Activated CD4-positive, alpha-beta T cell treated with anti-CD3 and anti-CD28 coated beads, Interleukin-2, amount 10 ng/mL, durations not matched to agents 7 days and 5 days (primary cell): Measurements from ENCODE around the gene LFNG. TPM values are rescaled to one million over a fixed set of nuclear protein-coding genes. Genes with fewer than 3 reads are reported as not detected.

Experiments
- CTCF ChIA-PET: fragments of 350-600 bp; sonication (Branson Sonifier 250); formaldehyde crosslinking; loops from one replicate; lab custom pipeline; 2021; ENCODE audit warnings: antibody characterized with exemption; lab: Charles Lee
- POLR2A ChIA-PET: fragments of 350-600 bp; sonication (Branson Sonifier 250); formaldehyde crosslinking; loops from one replicate; lab custom pipeline; 2021; ENCODE audit warnings: antibody characterized with exemption; lab: Charles Lee
- DNase-seq: peaks from one replicate; pipeline ENCODE4 v3.0.0-alpha.2; 2020
- H3K27ac Mint-ChIP-seq: one replicate; pipeline ENCODE4 v1.8.0; 2021; ENCODE audit warnings: mild to moderate bottlenecking, moderate library complexity, mixed read lengths
- H3K27me3 Mint-ChIP-seq: one replicate; pipeline ENCODE4 v1.8.0; 2021; ENCODE audit warnings: mixed read lengths
- H3K36me3 Mint-ChIP-seq: one replicate; pipeline ENCODE4 v1.8.0; 2021; ENCODE audit warnings: low read depth, mixed read lengths
- H3K4me1 Mint-ChIP-seq: one replicate; pipeline ENCODE4 v1.8.0; 2021; ENCODE audit warnings: mixed read lengths
- H3K4me3 Mint-ChIP-seq: one replicate; pipeline ENCODE4 v1.8.0; 2021; ENCODE audit warnings: mild to moderate bottlenecking, moderate library complexity, mixed read lengths
- H3K9me3 Mint-ChIP-seq: one replicate; pipeline ENCODE4 v1.8.0; 2021; ENCODE audit warnings: mixed read lengths
- total RNA-seq, 2 experiments: library from RNA; stranded (reverse); gene quantifications; one replicate each; pipeline ENCODE4 v1.2.3, GENCODE V29; 2021

Gene LFNG
- total RNA-seq, 2 experiments from 2014 or later: 93.3 to 109 TPM

DNA sequence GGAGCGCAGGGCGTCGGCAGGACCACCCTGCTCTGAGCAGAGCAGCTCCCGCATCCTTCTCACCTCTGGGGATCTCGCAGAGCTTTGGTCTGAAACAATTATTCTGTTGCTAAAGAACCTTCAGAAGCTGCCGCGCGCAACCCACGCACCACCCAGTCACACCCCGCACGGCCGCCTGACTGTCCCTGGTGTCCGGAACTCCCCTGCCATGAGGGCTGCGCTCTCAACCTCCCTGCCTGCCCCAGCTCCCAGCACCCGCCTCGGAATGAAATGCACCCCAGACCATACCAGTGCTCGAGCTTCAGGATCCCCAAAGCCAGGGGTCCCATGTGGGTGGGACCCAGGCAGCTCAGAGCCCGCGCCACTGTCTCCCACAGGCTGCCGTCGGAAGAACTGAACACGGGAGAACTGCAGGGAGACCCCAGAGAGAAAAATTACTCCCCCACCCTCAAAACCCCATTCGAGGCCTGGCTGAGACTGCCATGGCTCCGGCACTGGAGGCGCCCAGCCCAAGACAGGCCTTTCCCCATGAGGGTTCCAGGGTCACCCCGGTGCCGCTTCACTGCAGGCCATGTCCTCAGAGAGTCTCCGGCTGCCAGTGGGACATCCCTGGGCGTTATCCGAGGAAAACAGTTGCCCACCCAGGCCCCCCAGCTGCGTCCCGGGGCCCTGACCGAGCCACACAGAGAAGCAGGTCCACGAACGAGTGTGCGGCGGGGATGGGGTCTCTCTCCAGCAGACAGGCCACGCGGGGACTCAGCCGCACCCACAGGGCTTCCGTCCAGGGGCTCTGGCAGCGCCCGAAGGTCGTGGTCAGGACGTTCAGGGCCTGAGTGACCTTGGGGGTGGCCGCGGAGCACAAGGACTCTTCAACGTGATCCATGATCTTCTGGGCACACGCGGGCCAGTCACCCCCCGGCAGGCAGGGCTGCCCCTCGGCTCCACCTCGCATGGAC, 23.6 kb downstream of the LFNG start:
- H3K27ac Mint-ChIP-seq: no peak overlapping the region
- H3K36me3 Mint-ChIP-seq: peaks cover 20% of the 10 kb centered on the region
- ChIA-PET POLR2A (no interaction called here), CTCF (no interaction called here)
- no peak for DNase-seq
- no peaks in the 10 kb centered on the region for H3K27me3 Mint-ChIP-seq
- no peaks in the 10 kb centered on the region for H3K4me1 Mint-ChIP-seq
- no peaks in the 10 kb centered on the region for H3K9me3 Mint-ChIP-seq
- no peak overlapping the region for H3K4me3 Mint-ChIP-seq

DNA sequence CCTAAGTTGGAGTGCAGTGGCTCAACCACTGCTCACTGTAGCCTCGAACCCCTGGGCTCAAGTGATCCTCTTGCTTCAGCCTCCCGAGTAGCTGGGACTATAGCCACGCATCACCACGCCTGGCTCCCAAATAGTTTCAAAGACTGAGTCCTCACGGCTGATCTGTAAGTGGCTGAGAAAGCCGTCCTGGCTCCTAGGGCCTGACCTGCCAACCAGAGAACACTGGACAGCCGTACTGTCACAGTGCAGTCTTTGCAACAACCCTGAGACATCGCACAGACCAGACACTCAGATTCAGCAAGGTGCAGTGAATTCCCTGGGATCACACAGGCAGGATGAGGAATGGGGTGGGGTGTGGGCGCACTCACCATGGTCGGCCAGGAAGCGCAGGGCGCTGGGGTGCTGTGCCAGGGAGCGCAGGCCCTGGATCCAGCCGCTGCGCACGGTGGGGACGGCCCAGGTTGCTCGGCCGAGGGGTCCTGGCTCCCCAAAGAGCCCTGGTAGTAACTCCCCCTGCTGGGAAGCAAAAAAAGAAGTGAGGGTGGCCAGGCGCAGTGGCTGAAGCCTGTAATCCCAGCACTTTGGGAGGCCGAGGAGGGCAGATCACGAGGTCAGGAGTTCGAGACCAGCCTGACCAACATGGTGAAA, 25.1 kb downstream of the LFNG start:
- Mint-ChIP-seq H3K4me1 (peaks cover 5% of the 10 kb centered on the region), H3K27ac (no peak overlapping the region), H3K27me3 (no peaks in the 10 kb centered on the region), H3K36me3 (peaks cover 28% of the 10 kb centered on the region), H3K9me3 (no peaks in the 10 kb centered on the region), H3K4me3 (no peak overlapping the region)
- CTCF ChIA-PET: interaction anchor here (0.7 to 1.1 kb wide), 2 partner anchors 13 to 172 kb away, joined by 3 read pairs; no protein-coding TSS in a partner anchor
- no peak for DNase-seq
- POLR2A ChIA-PET: no interaction called here

DNA sequence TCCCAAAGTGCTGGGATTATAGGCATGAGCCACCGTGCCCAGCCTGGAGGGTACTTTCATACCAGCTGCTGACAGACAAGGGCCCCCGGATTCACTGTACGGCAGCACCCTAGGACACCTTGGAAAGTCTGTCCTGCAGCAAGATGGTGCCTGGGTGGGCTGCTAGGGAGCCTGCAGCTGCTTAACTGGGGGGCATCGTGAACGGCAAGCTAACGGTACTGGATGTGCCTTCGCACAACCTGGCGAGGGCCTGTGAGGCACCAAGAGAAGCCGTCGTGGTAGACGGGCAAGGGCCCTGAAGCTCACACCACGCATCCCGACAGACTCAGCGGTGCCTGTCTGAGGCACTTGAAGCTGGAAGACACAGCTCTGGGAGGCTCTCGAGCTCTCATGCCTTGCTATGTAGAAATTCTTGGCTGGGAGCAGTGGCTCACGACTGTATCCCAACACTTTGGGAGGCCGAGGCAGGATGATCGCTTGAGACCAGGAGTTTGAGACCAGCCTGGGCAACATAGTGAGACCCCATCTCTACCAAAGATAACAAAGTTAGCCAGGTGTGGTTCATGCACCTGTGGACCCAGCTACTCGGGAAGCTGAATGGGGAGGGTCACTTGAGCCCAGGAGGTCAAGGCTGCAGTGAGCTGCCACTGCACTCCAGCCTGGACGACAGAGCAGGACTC, 26.3 kb downstream of the LFNG start:
- Mint-ChIP-seq H3K27me3 (no peaks in the 10 kb centered on the region), H3K27ac (no peak overlapping the region), H3K9me3 (no peaks in the 10 kb centered on the region), H3K4me3 (no peak overlapping the region), H3K4me1 (peaks cover 10% of the 10 kb centered on the region), H3K36me3 (peaks cover 33% of the 10 kb centered on the region)
- POLR2A ChIA-PET: no interaction called here
- CTCF ChIA-PET: interaction anchor here (0.8 to 1.1 kb wide), 3 partner anchors 8 to 12 kb away, joined by 3 to 5 read pairs (median 3); partner anchors contain the start of gene BRAT1
- no peak for DNase-seq

DNA sequence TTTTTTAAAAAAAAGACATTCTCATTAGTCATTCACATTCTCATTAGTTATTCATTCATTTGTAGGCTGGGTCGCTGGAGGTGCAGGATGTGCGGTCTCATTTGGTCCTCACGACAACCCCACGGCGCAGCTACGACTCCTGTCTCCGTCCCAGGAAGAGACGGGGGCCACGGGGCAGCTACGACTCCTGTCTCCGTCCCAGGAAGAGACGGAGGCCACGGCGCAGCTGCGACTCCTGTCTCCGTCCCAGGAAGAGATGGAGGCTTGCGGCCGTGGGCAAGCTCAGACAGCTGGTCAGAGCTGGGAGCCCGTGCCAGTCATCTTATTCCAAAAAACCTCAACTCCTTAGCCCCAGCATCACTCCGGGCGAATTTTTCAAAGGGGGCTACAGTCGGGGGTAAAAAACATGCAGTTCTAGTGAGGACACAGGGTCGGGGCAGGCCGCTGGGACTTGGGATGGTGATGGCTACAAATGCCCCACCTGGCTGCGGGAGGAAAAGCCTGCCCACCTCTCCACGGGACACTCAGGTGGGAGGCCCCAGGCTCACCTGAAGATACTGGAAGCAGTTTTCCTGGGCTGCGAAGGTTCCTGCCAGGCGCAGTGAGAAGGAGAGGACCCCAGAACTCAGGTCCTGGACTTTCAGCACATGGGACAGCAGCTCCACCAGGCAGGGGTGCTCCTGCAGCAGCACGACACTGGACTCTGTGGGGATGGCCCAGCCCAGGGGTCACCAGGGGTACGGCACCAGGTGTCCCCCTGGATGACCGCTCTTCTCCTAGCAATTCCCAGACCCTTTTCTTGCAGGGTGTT, 27.4 kb downstream of the LFNG start:
- H3K9me3 Mint-ChIP-seq: no peaks in the 10 kb centered on the region
- no peak for DNase-seq
- CTCF ChIA-PET: interaction anchor here (0.7 to 0.8 kb wide), 3 partner anchors 9 to 1434 kb away, joined by 3 to 4 read pairs (median 3); partner anchors contain the start of gene BRAT1
- peaks cover 36% of the 10 kb centered on the region for H3K36me3 Mint-ChIP-seq
- H3K4me3 Mint-ChIP-seq: no peak overlapping the region
- no peaks in the 10 kb centered on the region for H3K27me3 Mint-ChIP-seq
- POLR2A ChIA-PET: no interaction called here
- H3K27ac Mint-ChIP-seq: no peak overlapping the region
- peaks cover 14% of the 10 kb centered on the region for H3K4me1 Mint-ChIP-seq

DNA sequence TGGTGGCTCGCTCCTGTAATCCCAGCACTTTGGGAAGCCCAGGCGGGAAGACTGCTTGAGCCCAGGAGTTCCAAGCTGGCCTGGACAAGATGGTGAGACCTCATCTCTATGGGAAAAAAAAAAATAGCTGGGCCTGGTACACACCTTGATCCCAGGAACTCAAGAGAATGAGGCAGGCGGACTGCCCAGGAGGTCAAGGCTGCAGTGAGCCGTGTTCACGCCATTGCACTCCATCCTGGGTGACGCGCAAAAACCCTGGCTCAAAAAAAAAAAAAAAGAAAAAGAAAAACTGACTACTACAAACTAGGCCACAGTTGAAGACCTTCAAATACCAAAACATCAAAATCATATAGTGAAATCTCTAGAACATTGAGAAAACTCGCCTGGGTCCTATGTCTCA, 31.8 kb downstream of the LFNG start:
- ChIA-PET CTCF (interaction anchor here (0.6 to 0.9 kb wide), 4 partner anchors 27 to 137 kb away, joined by 3 to 5 read pairs (median 3); no protein-coding TSS in a partner anchor), POLR2A (no interaction called here)
- H3K36me3 Mint-ChIP-seq: peaks cover 39% of the 10 kb centered on the region
- peaks cover 36% of the 10 kb centered on the region for H3K4me1 Mint-ChIP-seq
- no peak overlapping the region for H3K4me3 Mint-ChIP-seq
- no peaks in the 10 kb centered on the region for H3K27me3 Mint-ChIP-seq
- DNase-seq: no peak
- no peaks in the 10 kb centered on the region for H3K9me3 Mint-ChIP-seq
- no peak overlapping the region for H3K27ac Mint-ChIP-seq

DNA sequence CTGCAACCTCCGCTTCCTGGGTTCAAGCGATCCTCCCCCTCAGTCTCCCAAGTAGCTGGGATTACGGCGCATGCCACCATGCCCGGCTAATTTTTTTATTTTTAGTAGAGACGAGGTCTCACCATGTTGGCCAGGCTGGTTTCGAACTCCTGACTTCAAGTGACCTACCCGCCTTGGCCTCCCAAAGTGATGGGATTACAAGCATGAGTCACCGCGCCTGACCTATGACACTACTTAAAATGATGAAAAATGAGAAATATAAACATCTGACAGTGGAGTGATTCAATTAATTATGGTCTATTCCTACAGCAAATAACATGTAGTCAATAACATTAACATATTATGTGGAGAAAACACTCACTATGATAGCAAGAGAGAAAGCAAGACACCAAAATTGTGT, 33.5 kb downstream of the LFNG start:
- POLR2A ChIA-PET: no interaction called here
- Mint-ChIP-seq H3K36me3 (peaks cover 29% of the 10 kb centered on the region), H3K4me3 (peak overlapping the region; percentile 89), H3K27me3 (no peaks in the 10 kb centered on the region), H3K9me3 (no peaks in the 10 kb centered on the region), H3K27ac (no peak overlapping the region), H3K4me1 (peaks cover 40% of the 10 kb centered on the region)
- DNase-seq: no peak
- CTCF ChIA-PET: interaction anchor here (1.2 kb wide), 1 partner anchor 195 kb away, joined by 4 read pairs; no protein-coding TSS in a partner anchor

DNA sequence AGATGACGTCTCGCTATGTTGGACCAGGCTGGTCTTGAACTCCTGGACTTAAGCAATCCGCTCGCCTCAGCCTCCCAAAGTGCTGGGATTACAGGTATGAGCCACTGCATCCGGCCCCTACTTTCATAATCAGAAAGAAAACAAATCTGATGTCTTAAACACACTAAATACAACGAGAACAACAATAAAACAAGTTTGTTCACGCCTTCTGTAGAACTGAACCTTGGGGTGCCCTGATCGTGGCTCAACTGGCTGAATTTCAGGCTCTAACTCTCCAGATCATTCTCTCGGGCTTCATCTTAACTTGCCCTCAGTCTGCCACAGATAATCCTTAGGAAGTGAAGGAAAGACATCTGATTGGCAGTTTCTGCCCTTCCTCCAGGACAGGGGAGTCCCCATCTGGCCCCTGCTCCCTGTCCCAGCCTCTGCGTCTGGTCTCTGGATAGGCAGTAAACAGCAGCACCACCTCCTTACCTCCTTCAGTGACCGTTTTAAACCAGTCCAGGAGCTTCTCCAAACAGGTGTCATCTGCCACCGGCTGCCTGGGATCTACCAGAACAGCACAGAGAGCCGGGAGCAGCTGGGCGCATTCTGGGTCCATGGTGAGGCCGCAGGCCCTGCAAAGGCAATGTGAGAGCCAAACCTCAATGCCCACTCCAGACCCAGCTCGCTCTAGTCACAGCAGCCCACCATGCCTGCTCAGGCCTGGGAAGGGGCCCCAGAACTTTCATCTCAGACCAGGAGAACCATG, 34.4 kb downstream of the LFNG start:
- peaks cover 45% of the 10 kb centered on the region for H3K4me1 Mint-ChIP-seq
- CTCF ChIA-PET: interaction anchor here (0.7 to 1.5 kb wide), 3 partner anchors 9 to 196 kb away, joined by 3 to 5 read pairs (median 4); no protein-coding TSS in a partner anchor

DNA sequence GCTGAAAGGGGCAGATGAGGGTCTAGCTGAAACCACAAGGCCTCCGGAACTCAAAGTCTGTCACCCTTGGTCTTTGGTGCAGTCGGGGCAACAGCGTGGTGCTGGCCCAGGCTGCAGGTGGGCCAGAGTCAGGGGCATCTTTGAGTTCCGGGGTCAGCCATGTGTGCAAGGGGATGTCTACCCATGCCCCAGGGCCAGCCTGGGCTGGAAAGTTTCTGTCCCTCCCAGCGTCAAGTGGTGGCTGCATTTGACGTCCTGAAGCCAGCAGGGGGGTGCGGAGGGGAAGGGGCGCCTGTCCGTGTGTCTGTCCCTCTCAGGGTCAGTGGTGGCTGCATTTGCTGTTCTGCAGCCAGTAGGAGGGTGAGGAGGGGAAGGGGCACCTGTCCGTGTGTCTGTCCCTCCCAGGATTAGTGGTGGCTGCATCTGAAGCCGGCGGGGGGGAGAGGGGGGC, 35.1 kb downstream of the LFNG start:
- POLR2A ChIA-PET: no interaction called here
- peaks cover 19% of the 10 kb centered on the region for H3K36me3 Mint-ChIP-seq
- H3K27ac Mint-ChIP-seq: peak overlapping the region; percentile 92
- no peaks in the 10 kb centered on the region for H3K9me3 Mint-ChIP-seq
- H3K4me3 Mint-ChIP-seq: peak overlapping the region; percentile 89
- DNase-seq: no peak
- peaks cover 44% of the 10 kb centered on the region for H3K4me1 Mint-ChIP-seq
- CTCF ChIA-PET: interaction anchor here (0.7 to 1.5 kb wide), 2 partner anchors 9 to 15 kb away, joined by 3 to 5 read pairs; no protein-coding TSS in a partner anchor
- H3K27me3 Mint-ChIP-seq: no peaks in the 10 kb centered on the region

More for the DNA sequence above, 34.4 kb downstream of the LFNG start:
- H3K36me3 Mint-ChIP-seq: peaks cover 25% of the 10 kb centered on the region
- POLR2A ChIA-PET: no interaction called here
- no peaks in the 10 kb centered on the region for H3K27me3 Mint-ChIP-seq
- H3K27ac Mint-ChIP-seq: peak overlapping the region; percentile 92
- peak overlapping the region; percentile 89 for H3K4me3 Mint-ChIP-seq
- H3K9me3 Mint-ChIP-seq: no peaks in the 10 kb centered on the region
- DNase-seq: no peak

DNA sequence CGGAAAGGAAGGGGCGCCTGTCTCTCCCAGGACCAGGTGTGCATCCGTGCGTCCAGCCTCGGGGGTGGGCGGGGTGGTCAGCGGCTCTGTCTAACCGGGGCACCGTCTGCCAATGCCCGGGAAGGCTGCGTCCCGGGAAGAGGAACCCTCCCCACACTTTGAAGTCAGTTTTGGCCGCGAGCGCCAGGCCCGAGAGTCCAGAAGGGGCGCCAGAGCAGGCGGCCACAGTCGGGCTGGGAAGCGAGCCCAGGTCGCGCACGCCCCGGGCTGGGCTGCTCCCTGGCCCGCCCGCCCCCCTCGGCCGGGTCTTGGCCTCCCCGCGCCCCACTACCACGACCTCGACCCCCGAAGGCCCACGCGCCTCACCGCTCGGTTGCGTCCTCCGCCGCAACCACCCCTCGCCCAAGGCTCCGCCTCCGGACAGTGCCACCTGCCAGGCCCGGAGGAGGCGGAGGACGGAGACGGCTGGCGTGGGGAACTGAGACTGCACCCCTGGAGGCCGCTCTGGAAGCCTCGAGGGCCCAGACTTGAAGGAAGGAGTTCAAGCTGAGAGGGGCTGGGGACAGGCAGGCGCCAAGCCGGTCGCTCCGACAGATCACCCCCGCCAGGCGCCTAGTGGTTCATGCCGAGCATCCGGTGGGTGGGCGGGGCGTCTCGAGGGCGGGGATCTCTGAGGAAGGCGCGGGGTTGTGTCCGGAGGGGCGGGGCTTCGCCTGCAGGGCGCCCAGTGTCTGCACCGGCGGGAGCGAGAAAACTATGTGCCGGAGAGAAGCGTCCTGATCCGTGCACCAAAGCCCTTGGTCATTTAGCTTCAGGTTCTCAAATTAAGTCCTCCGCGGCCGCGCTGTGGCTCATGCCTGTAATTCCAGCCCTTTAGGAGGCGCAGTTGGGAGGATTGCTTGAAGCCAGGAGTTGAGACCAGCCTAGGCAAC, 35.8 kb downstream of the LFNG start, which contains the start of gene BRAT1:
BRAT1 (minus strand) TSS at position 404 of the 932 bp plus-strand sequence. CDS start 1,093 bp downstream, outside the sequence.
- peak within 1 kb of the TSS; percentile 92 for H3K27ac Mint-ChIP-seq
- CTCF ChIA-PET: interaction anchor here (0.6 to 1.5 kb wide), 5 partner anchors 9 to 183 kb away, joined by 3 to 4 read pairs (median 3); no protein-coding TSS in a partner anchor
- no peaks in the 10 kb centered on the region for H3K27me3 Mint-ChIP-seq
- peaks cover 50% of the 10 kb centered on the region for H3K4me1 Mint-ChIP-seq
- DNase-seq: peak; percentile 96
- peak within 1 kb of the TSS; percentile 89 for H3K4me3 Mint-ChIP-seq
- H3K36me3 Mint-ChIP-seq: peaks cover 18% of the 10 kb centered on the region
- POLR2A ChIA-PET: no interaction called here
- no peaks in the 10 kb centered on the region for H3K9me3 Mint-ChIP-seq

DNA sequence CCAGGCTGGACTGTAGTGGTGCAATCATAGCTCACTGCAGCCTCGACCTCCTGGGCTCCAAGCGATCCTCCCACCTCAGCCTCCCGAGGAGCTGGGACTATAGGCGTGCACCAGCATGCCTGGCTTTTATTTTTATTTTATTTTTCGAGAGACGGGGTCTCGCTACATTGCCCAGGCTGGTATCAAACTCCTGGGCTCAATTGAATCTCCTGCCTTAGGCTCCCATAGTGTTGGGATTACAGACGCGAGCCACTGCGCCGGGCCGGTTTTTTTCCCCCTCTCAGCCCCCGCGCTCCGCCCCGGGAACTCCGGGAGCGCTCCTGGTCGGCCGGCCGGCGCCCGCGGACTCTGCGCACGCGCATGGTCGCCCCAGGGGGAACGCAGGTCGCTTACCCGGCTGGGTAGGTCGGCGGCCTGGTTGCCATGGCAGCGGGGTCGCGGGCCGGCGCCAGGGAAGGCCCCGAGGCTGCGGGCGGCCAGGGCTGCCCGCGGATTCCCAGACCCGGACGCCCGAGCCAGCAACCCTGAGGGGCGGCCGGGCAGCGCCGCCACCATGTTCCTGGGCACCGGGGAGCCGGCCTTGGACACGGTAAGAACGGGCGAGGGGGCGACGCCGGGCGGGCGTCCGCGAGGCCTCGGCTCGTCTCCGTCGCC, 39.2 kb downstream of the LFNG start, which contains the start of gene IQCE:
IQCE (plus strand) TSS at position 351 of the 654 bp plus-strand sequence; CDS start at position 554, 203 bp downstream.
- ChIA-PET CTCF (interaction anchor here (1.2 kb wide), 1 partner anchor 151 kb away, joined by 3 read pairs; no protein-coding TSS in a partner anchor), POLR2A (no interaction called here)
- no peaks in the 10 kb centered on the region for H3K27me3 Mint-ChIP-seq
- peak; percentile 90 for DNase-seq
- peak within 1 kb of the TSS; percentile 77 for H3K4me3 Mint-ChIP-seq
- no peaks in the 10 kb centered on the region for H3K9me3 Mint-ChIP-seq
- H3K27ac Mint-ChIP-seq: peak within 1 kb of the TSS; percentile 80
- peaks cover 6% of the 10 kb centered on the region for H3K36me3 Mint-ChIP-seq
- peaks cover 42% of the 10 kb centered on the region for H3K4me1 Mint-ChIP-seq
